Measurements from ENCODE around the gene PTGDR2.

Gene PTGDR2

GRCh38 chr11:60874421-60875365, 18.9 kb upstream of the PTGDR2 start:
- no peak for DNase-seq (ENCODE audit: low read depth)

- no peak for DNase-seq (ENCODE audit: low read depth)
Measured at GRCh38 chr11:60873533-60873932, 17.8 kb upstream of the PTGDR2 start.

- DNase-seq (ENCODE audit: low read depth), result no peak
Measured at GRCh38 chr11:60872961-60873524, 17.3 kb upstream of the PTGDR2 start.

GRCh38 chr11:60872124-60872960, 16.6 kb upstream of the PTGDR2 start:
- no peak for DNase-seq (ENCODE audit: low read depth)

GRCh38 chr11:60871378-60872061, 15.8 kb upstream of the PTGDR2 start:
- DNase-seq (ENCODE audit: low read depth), result no peak

- DNase-seq (ENCODE audit: low read depth), result no peak
Measured at GRCh38 chr11:60870733-60871377, 15.1 kb upstream of the PTGDR2 start.

DNA sequence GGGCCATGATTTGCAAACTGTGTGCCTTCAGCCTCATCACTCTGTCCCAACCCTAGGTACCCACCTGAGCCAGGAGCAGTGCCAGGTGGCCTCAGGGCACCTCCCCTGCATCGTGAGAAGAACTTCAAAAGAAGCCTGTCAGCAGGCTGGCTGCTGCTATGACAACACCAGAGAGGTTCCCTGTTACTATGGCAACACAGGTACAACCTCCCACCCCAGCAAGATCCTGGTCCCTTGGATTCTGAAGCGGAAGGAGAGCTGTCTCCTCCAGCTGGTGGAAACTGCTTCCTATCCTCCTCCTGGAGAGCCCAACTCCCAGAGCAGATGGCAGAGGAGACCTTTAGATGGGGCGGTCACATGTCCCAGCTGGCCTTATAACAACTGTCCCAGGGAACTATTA, 14.5 kb upstream of the PTGDR2 start:
- DNase-seq (ENCODE audit: low read depth), result no peak

- no peak for DNase-seq (ENCODE audit: low read depth)
Measured at GRCh38 chr11:60869451-60869825, 13.7 kb upstream of the PTGDR2 start.

DNA sequence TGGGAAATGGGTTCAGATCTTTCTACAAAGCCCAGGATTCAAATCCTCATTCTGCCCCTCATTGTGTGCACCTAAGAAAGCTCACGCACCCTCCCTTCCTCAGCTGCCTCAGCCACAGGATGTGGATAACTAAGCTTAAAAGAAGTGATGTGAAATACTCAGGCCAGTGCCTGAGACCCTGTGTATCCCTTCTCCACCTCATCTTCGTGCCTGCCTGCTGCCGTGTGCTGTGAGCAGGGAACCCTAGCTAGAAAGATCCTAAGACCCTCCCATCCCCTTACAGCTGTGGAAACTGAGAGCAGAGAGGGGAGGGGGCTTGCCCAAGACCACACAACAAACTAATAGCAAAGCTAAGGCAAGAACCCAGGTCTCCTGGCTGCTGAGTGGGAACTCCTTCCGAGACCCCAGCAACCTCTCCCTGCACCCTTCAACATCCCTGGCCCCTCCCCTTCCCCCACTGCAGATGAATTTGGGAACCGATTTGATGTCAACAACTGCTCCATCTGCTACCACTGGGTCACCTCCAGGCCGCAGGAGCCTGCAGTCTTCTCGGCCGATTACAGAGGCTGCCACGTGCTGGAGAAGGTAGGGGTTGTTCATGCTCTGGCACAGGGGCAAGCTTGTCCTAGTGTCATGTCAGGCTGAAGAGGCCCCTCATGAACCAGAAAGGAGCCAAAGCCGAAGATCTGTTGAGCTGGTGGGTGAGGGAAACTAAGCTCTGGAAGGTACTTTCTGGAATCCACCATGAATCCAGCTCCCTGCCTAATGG, 13.1 kb upstream of the PTGDR2 start:
- DNase-seq (ENCODE audit: low read depth), result no peak

GRCh38 chr11:60867871-60868681, 12.3 kb upstream of the PTGDR2 start:
- no peak for DNase-seq (ENCODE audit: low read depth)

DNA sequence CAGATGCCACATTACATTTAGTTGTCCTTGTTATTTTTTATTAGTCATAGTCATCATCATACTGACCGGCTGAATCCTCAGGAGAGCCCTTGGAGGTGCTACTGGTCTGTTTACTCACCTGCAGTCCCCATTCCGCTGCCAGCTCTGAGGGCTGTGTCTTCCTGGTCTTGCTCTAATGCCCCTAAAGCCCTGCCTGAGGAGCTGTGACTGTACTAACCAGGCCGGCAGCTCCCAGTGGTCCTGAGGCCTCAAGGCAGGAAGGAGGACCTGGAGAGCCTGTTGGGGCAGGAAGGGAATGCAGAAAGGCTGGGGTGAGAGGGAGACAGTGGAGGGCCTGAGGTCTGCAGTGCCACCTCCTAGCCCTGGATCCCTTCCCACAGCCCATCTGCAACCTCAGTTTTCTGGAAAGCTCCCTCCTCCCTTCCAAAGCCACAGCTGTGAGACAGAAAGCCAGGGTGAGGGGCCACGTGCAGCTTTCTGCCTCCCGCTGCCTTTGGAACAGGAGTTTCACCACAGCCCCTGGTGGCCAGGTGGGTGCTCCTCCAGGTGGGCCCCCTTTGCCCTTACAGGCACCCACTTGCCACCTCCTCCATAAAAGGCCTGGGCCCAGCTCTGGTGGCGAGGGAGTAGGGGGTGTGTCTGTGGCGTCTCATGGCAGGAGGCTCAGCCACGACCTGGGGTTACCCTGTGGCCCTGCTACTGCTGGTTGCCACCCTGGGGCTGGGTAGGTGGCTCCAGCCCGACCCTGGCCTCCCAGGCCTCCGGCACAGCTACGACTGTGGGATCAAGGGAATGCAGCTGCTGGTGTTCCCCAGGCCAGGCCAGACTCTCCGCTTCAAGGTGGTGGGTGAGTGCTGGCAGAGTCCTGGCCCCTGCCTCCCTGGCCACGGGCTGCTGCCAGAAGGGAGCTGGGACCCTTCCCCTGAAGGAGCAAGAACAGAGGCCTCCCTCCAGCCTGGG, 11.4 kb upstream of the PTGDR2 start, which contains the start of gene ZP1:
TSS of gene ZP1 (plus strand) at position 632 of the 960 bp plus-strand sequence. CDS start at position 652, 20 bp downstream.
- DNase-seq (ENCODE audit: low read depth), result no peak

DNA sequence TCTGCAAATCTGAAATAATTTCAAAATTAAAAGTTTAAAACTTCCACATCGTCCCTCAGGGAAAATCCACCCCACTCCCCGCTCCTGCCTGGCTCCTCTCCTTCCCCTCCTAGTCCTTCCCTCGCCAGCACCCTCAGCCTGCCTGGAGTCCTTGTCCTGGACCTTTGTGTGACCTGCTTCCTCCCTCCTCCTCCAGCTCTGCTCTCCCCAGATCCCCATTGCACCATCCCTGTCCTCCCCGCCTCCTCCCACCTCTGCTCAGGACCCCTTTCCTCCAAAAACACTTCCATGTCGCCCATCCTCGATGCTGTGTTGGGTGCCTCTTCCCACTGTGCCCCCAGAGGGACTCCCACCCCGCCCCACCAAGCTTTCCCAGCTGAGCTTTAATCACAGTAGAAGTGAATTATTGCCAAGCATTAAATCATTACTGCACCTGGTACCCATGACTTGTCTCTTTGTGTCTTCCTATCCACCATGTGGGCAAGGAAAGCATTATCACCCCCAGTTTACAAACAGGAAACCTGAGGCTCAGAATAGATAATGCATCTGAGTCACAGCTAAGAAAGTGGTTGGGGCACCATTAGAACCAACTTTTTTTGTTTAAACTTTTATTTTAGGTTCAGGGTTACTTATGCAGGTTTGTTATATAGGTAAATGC, 9.2 kb upstream of the PTGDR2 start:
- no peak for DNase-seq (ENCODE audit: low read depth)

DNA sequence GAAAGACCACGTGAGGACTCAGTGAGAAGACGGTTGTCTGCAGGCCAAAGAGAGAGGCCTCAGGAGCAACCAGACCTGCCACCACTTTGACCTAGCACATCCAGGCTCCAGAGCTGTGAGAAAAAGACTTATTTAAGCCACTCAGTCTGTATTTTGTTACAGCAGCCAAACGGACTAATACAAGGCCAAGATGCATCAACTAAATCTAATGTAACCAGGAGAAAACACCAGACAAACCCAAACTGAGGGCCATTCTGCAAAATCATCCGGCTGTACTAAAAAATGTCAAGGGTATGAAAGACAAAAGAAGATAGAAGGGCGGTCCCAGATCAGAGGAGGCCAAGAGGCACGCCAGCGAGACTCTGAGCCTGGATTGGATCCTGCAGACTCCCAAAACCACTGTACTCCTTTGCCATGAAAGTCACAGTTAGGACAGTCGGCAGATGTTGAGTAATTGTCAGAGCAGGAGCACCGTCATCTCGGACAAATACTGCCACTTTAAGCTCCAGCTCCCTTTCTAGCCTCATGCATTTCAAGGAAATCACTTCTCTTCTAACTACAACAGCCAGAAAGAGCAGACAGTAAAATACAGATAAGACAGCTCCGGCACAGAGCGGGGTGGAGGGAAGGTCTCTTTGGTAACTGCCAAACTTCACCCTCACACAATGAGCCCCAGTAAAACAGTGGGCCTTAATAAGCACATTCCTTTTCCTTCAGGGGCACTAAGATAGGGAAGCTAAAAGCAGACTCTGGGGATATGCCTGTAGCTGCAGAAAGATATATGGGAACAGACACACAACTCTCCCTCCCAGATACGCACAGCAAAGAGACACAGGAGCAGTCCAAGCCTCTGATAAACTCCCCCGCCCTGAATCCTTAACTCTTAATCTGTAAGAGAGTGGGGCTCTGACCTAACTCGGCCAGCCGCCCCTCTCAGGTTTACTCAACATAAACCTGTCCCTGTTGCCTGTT, 8.1 kb upstream of the PTGDR2 start:
- no peak for DNase-seq (ENCODE audit: low read depth)

DNA sequence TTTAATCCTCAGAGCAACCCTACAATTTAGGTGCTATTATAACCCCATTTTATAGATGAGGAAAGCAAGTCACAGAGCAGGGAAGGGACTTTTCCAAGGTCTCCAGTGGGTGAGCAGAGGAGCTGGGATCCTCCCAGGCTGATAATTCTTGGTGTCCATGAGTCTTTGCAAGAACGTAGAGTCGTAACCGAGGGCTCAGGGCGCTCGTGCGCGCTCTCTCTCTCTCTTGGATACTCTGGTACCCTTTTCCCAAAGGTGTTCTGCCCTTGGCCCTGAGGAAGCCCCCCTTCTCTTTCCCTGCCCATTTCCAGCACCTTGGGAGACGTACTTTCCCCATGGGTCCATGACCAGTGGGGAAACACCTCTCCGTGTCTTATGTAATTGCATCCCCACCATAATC, 6.4 kb upstream of the PTGDR2 start:
- no peak for DNase-seq (ENCODE audit: low read depth)

DNA sequence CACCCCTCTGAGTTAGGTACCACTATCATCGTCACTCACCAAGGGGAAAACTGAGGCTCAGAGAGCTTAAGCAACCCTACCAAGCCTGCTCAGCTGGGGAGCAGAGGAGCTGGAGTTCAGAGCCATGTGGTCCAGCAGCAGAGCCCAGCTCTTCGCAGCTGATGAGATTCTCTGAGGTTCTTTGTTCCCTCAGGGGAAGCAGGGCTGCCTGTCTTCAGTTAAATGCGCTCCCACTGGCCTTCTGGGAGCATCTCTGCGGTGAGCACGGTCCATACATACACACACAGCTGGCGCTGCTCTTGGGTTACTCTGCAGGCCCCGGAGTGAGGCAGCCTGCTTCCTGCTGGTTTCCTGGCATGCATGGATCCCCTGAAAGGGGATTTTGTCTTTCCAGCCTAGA, 5.2 kb upstream of the PTGDR2 start:
- DNase-seq (ENCODE audit: low read depth), result no peak

- DNase-seq (ENCODE audit: low read depth), result no peak
Measured at GRCh38 chr11:60859616-60860250, 4.0 kb upstream of the PTGDR2 start.

All from activated T-cell treated with anti-CD3 and anti-CD28 coated beads for 24 hours (primary cell).